GM12878 (cell line): ENCODE data around the gene SF3A1. TPM values are rescaled to one million over a fixed set of nuclear protein-coding genes. Genes with fewer than 3 reads are reported as not detected.

Experiments used
- ATAC-seq: fragments of 200-7000 bp; cut with Tn5 transposase; 3 replicates; pipeline ENCODE4 v1.9.1; 2020; ENCODE audit warnings: mild to moderate bottlenecking, moderate library complexity
- BruUV-seq: library from RNA; stranded (reverse); fragments of 400-500 nt; replicated peaks from 2 replicates; lab custom pipeline; 2021; lab: Mats Ljungman, UMichigan
- CTCF ChIA-PET: fragments of 300-600 bp; sonication (Branson Sonifier 250); formaldehyde crosslinking; extraction: SDS; loops from one replicate; lab custom pipeline; 2021; ENCODE audit warnings: inconsistent platforms; lab: Yijun Ruan, JAX
- POLR2A ChIA-PET: fragments of 350-600 bp; formaldehyde crosslinking; extraction: SDS; loops from one replicate; lab custom pipeline; 2021; ENCODE audit warnings: inconsistent platforms; lab: Charles Lee
- RAD21 ChIA-PET: fragments of 300-600 bp; sonication (Branson Sonifier 250); formaldehyde crosslinking; loops from one replicate; lab custom pipeline; 2023; ENCODE audit warnings: antibody characterized with exemption; ENCODE audit not compliant: unreplicated experiment; lab: Charles Lee
- SMC1A ChIA-PET: fragments of 300-600 bp; sonication (Branson Sonifier 250); formaldehyde crosslinking; loops from one replicate; lab custom pipeline; 2023; ENCODE audit not compliant: unreplicated experiment, uncharacterized antibody; lab: Charles Lee
- DNase-seq: peaks from one replicate; pipeline ENCODE4 v3.0.0-alpha.2; 2011; ENCODE audit warnings: low read depth, low spot score
- FAIRE-seq: peaks from 3 replicates; lab custom pipeline; 2011; peaks lifted over from hg19 to GRCh38; lab: Jason Lieb, UNC
- H2AFZ ChIP-seq: 2 replicates; pipeline ENCODE4 v1.6.0; 2011; ENCODE audit warnings: low read depth, low read length, control low read depth; ENCODE audit not compliant: control insufficient read depth
- H3K27ac ChIP-seq: 2 replicates; pipeline ENCODE4 v1.5.1; 2011; ENCODE audit warnings: control low read depth; ENCODE audit not compliant: control insufficient read depth, insufficient read depth
- H3K27me3 ChIP-seq, 2 experiments: replicated peaks in 1 of 2; 2 replicates each; pipeline versions ENCODE4 v1.6.0 to v1.6.1; 2011; ENCODE audit warnings: low read length in 1 of 2; ENCODE audit not compliant: control insufficient read depth in 2 of 2, insufficient read depth in 2 of 2
- H3K36me3 ChIP-seq, 2 experiments: 2 replicates each; pipeline ENCODE4 v1.5.1; 2011; ENCODE audit warnings: low read length in 1 of 2; ENCODE audit not compliant: control insufficient read depth in 2 of 2, insufficient read depth in 2 of 2
- H3K4me1 ChIP-seq: 2 replicates; pipeline ENCODE4 v1.6.1; 2011; ENCODE audit warnings: mild to moderate bottlenecking, low read length, moderate library complexity, mixed read lengths; ENCODE audit not compliant: control insufficient read depth, insufficient read depth
- H3K4me2 ChIP-seq: 2 replicates; pipeline ENCODE4 v1.6.0; 2011; ENCODE audit warnings: control low read depth; ENCODE audit not compliant: control insufficient read depth, insufficient read depth
- H3K4me3 ChIP-seq: fragments of 200-600 bp; sonication (generic); 2 replicates; pipeline ENCODE4 v1.5.1; 2016
- H3K79me2 ChIP-seq: 2 replicates; pipeline ENCODE4 v1.6.0; 2011; ENCODE audit warnings: low read length; ENCODE audit not compliant: control insufficient read depth, insufficient read depth
- H3K9ac ChIP-seq: 2 replicates; pipeline ENCODE4 v1.8.0; 2011; ENCODE audit warnings: low read length, control low read depth, mixed read lengths; ENCODE audit not compliant: control insufficient read depth, insufficient read depth
- H3K9me3 ChIP-seq: replicated peaks from 3 replicates; pipeline ENCODE4 v1.5.1; 2011; ENCODE audit warnings: mild to moderate bottlenecking, low read length; ENCODE audit not compliant: control insufficient read depth, insufficient read depth
- H4K20me1 ChIP-seq: 2 replicates; pipeline ENCODE4 v1.6.0; 2011; ENCODE audit not compliant: control insufficient read depth, insufficient read depth
- BRCA1 ChIP-seq: IDR thresholded peaks from 2 replicates; pipeline ENCODE4 v1.6.1; 2011; ENCODE audit warnings: low read depth, low read length, improper control_type of control experiment
- CEBPB ChIP-seq, 2 experiments: fragments of 150-350 bp in 1 of 2; IDR thresholded peaks; 2 replicates each; pipeline ENCODE4 v1.6.1; 2012 to 2014; ENCODE audit warnings: low read depth in 2 of 2, low read length in 2 of 2, borderline replicate concordance in 1 of 2, inconsistent platforms in 1 of 2
- GATAD2B ChIP-seq: fragments of 450-650 bp; conservative IDR thresholded peaks from 2 replicates; pipeline ENCODE4 v1.6.1; 2017; ENCODE audit warnings: low read depth, mild to moderate bottlenecking, moderate library complexity
- IRF4 ChIP-seq: IDR thresholded peaks from 2 replicates; pipeline ENCODE4 v1.6.1; 2011; ENCODE audit warnings: low read depth, low read length
- KDM1A ChIP-seq: fragments of 200-600 bp; sonication (generic); IDR thresholded peaks from 2 replicates; pipeline ENCODE4 v1.6.1; 2016; ENCODE audit warnings: borderline replicate concordance
- NR2C1 ChIP-seq: fragments of 450-650 bp; IDR thresholded peaks from 2 replicates; pipeline ENCODE4 v1.6.1; 2017; ENCODE audit warnings: antibody characterized with exemption, mild to moderate bottlenecking, moderate library complexity
- PKNOX1 ChIP-seq: fragments of 450-650 bp; IDR thresholded peaks from 2 replicates; pipeline ENCODE4 v1.6.1; 2016; ENCODE audit warnings: mild to moderate bottlenecking
- POLR2A ChIP-seq: IDR thresholded peaks from 2 replicates; pipeline ENCODE4 v1.6.1; 2011; ENCODE audit warnings: low read depth, mild to moderate bottlenecking, low read length
- RCOR1 ChIP-seq: conservative IDR thresholded peaks from 2 replicates; pipeline ENCODE4 v1.6.1; 2012; ENCODE audit warnings: low read depth, low read length, improper control_type of control experiment
- RUNX3 ChIP-seq: IDR thresholded peaks from 2 replicates; pipeline ENCODE4 v1.6.1; 2012; ENCODE audit warnings: low read length, inconsistent platforms
- SMARCA5 ChIP-seq: fragments of 450-650 bp; IDR thresholded peaks from 2 replicates; pipeline ENCODE4 v1.6.1; 2017; ENCODE audit warnings: mild to moderate bottlenecking
- STAT3 ChIP-seq: IDR thresholded peaks from 2 replicates; pipeline ENCODE4 v1.6.1; 2011; ENCODE audit warnings: low read depth, low read length, improper control_type of control experiment
- YY1 ChIP-seq: IDR thresholded peaks from 2 replicates; pipeline ENCODE4 v1.6.1; 2011; ENCODE audit warnings: low read depth, mild to moderate bottlenecking, low read length
- ZSCAN29 ChIP-seq: fragments of 450-650 bp; IDR thresholded peaks from 2 replicates; pipeline ENCODE4 v1.6.1; 2017; ENCODE audit warnings: mild to moderate bottlenecking, moderate library complexity
- WGBS: methylation state at CpG from one replicate; pipeline ENCODE4 v1.1.6; 2016; ENCODE audit warnings: low lambda C conversion rate; ENCODE audit not compliant: insufficient replicate concordance, insufficient coverage; ENCODE audit errors: missing lambda C conversion rate; 5-methylcytosine and 5-hydroxymethylcytosine counted together
- in situ Hi-C: fragments of 300-500 bp; cut with MboI; formaldehyde crosslinking; loops from 9 replicates; pipeline ENCODE4 v1.14.3; 2018; ENCODE audit warnings: mixed read lengths
- intact Hi-C: fragments of 100-400 bp; cut with micrococcal nuclease; formaldehyde crosslinking; loops from one replicate; pipeline ENCODE4 v1.14.2; 2022; ENCODE audit not compliant: unreplicated experiment
- polyA plus RNA-seq, 11 experiments: library from polyadenylated mRNA; depleted of rRNA in 4 of 11; unstranded in 6 of 11; stranded (reverse) in 5 of 11; fragments of >200 nt; fragmentation: Nextera tagmentation in 4 of 11; fragmentation: Illumina TruSeq in 1 of 11; extraction: Ambion mirVana in 4 of 11; extraction: Trizol in 1 of 11; gene quantifications; 1 replicate in 1 of 11; 2 replicates in 10 of 11; pipeline versions ENCODE4 v1.2.1 to v1.2.3, GENCODE V29; 2011 to 2016; ENCODE audit warnings: inconsistent platforms in 2 of 11, missing spikeins in 2 of 11, low read depth in 1 of 11
- total RNA-seq, 4 experiments: library from RNA; depleted of rRNA in 3 of 4; stranded (reverse); fragments of >200 nt in 3 of 4; fragmentation: Illumina TruSeq in 1 of 4; extraction: Trizol in 1 of 4; gene quantifications; 2 replicates each; pipeline versions ENCODE4 v1.2.1 to v1.2.3, GENCODE V29; 2013 to 2021
- TF ChIP-seq, protein P1 (sequence below): fragments of 450-650 bp; IDR thresholded peaks from 2 replicates; pipeline ENCODE4 v1.6.1; 2017; ENCODE audit warnings: mild to moderate bottlenecking, moderate library complexity

Gene SF3A1
- total and polyA plus RNA-seq, 10 of the 15 experiments (the other 5 are each of a cell fraction or from before 2014, with no cell fraction given), result 10.4 to 239 (median 46.0) TPM

DNA sequence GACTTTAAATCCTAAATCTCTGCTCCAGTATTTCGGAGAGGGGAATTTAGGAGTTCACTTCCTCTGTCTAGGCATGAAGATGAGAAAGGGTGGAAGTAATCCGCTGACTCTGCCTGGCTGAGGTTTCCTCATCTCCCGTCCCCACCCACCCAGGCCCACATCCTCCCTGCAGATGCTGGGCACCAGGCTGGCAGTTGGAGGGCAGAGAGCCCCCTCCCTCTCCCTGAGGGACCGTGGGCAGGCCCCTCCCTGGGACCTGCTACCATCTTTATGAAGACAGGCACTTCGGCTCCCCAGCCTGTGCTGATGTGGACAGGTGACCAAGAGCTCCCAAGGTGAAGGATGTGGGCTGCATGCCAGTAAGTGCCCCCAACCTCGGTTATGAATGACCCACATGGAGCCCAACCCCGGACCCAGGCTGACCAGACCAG, 74.1 kb downstream of the SF3A1 start:
- FAIRE-seq (no peak), ATAC-seq (no peak), DNase-seq (no peak)
- CTCF ChIA-PET, result interaction anchor here (4.5 to 10.5 kb wide), 4 partner anchors 18 to 175 kb away, joined by 21 to 436 read pairs (median 57); partner anchors contain the start of gene RNF215
- no peak overlapping the region for H3K27ac ChIP-seq
- no peak overlapping the region for H3K9ac ChIP-seq
- POLR2A ChIA-PET, result no interaction called here
- RAD21 ChIA-PET, result interaction anchor here (0.5 to 1.4 kb wide), 5 partner anchors 20 to 729 kb away, joined by 3 to 4 read pairs (median 3); partner anchors contain the start of genes RNF215 and THOC5
- no TSS peak for BruUV-seq
- SMC1A ChIA-PET, result interaction anchor here (1.4 kb wide), 1 partner anchor 20 kb away, joined by 5 read pairs; no protein-coding TSS in a partner anchor
- intact Hi-C loops (loop anchor here (10.0 kb wide), 1 partner anchor 202 kb away; no protein-coding TSS in a partner anchor), in situ Hi-C loops (no loop called here)
- no peaks in the 10 kb centered on the region for H3K9me3 ChIP-seq
- H3K4me3 ChIP-seq, result no peak overlapping the region
- WGBS, result 17% methylated on average over 7 of the region's 7 CpGs
- no peak overlapping the region for H3K4me2 ChIP-seq
- H2AFZ ChIP-seq, result no peak overlapping the region
- no peaks in the 10 kb centered on the region for H3K4me1 ChIP-seq
- H3K79me2 ChIP-seq, result no peaks in the 10 kb centered on the region
- no peaks in the 10 kb centered on the region for H3K36me3 ChIP-seq
- H4K20me1 ChIP-seq, result no peaks in the 10 kb centered on the region
- no peak for TF ChIP-seq RUNX3
- TF ChIP-seq PKNOX1, result no peak
- no peak for TF ChIP-seq SMARCA5
- no peak for TF ChIP-seq NR2C1
- TF ChIP-seq STAT3, result no peak
- no peak for TF ChIP-seq BRCA1
- TF ChIP-seq CEBPB (IDR thresholded peaks at IDR 0.05; ENCODE audit: borderline replicate concordance in 1 of 2, low read depth in 2 of 2, low read length in 2 of 2), result no peak
- TF ChIP-seq, protein P1, sequence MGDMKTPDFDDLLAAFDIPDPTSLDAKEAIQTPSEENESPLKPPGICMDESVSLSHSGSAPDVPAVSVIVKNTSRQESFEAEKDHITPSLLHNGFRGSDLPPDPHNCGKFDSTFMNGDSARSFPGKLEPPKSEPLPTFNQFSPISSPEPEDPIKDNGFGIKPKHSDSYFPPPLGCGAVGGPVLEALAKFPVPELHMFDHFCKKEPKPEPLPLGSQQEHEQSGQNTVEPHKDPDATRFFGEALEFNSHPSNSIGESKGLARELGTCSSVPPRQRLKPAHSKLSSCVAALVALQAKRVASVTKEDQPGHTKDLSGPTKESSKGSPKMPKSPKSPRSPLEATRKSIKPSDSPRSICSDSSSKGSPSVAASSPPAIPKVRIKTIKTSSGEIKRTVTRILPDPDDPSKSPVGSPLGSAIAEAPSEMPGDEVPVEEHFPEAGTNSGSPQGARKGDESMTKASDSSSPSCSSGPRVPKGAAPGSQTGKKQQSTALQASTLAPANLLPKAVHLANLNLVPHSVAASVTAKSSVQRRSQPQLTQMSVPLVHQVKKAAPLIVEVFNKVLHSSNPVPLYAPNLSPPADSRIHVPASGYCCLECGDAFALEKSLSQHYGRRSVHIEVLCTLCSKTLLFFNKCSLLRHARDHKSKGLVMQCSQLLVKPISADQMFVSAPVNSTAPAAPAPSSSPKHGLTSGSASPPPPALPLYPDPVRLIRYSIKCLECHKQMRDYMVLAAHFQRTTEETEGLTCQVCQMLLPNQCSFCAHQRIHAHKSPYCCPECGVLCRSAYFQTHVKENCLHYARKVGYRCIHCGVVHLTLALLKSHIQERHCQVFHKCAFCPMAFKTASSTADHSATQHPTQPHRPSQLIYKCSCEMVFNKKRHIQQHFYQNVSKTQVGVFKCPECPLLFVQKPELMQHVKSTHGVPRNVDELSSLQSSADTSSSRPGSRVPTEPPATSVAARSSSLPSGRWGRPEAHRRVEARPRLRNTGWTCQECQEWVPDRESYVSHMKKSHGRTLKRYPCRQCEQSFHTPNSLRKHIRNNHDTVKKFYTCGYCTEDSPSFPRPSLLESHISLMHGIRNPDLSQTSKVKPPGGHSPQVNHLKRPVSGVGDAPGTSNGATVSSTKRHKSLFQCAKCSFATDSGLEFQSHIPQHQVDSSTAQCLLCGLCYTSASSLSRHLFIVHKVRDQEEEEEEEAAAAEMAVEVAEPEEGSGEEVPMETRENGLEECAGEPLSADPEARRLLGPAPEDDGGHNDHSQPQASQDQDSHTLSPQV, result no peak
- no peak for TF ChIP-seq POLR2A
- no peak for TF ChIP-seq YY1
- TF ChIP-seq RCOR1, result no peak
- no peak for TF ChIP-seq KDM1A
- TF ChIP-seq IRF4, result no peak
- no peak for TF ChIP-seq ZSCAN29
- TF ChIP-seq GATAD2B, result no peak
- TF ChIP-seq, all 136 proteins: peak for 0
- no peaks in the 10 kb centered on the region; a peak in 1 of 4 replicates for H3K27me3 ChIP-seq
